Measurements from ENCODE around the gene RNF166.

RNF166 gene

GRCh38 chr16:88662222-88662842, 43.9 kb downstream of the RNF166 start:
- DNase-seq (ENCODE audit: low read depth) = no peak
- in situ Hi-C loops (cut with HindIII; ENCODE audit: low sequenced_read_pairs) = no loop called here

GRCh38 chr16:88661468-88661867, 44.7 kb downstream of the RNF166 start:
- in situ Hi-C loops (cut with HindIII; ENCODE audit: low sequenced_read_pairs) = no loop called here
- no peak for DNase-seq (ENCODE audit: low read depth)
- H3K4me3 ChIP-seq (ENCODE audit: low read depth, low read length) = no peak overlapping the region
- TF ChIP-seq CTCF (IDR thresholded peaks at IDR 0.05; ENCODE audit: low read depth, low read length, missing control alignments) = no peak

More at GRCh38 chr16:88662222-88662842, 43.9 kb downstream of the RNF166 start:
- H3K4me3 ChIP-seq (ENCODE audit: low read depth, low read length) = peak overlapping the region; percentile 96
- no peak for TF ChIP-seq CTCF (IDR thresholded peaks at IDR 0.05; ENCODE audit: low read depth, low read length, missing control alignments)

GRCh38 chr16:88659160-88659559, 47.0 kb downstream of the RNF166 start:
- no peak for TF ChIP-seq CTCF (IDR thresholded peaks at IDR 0.05; ENCODE audit: low read depth, low read length, missing control alignments)
- DNase-seq (ENCODE audit: low read depth) = no peak
- H3K4me3 ChIP-seq (ENCODE audit: low read depth, low read length) = no peak overlapping the region
- in situ Hi-C loops (cut with HindIII; ENCODE audit: low sequenced_read_pairs) = no loop called here

GRCh38 chr16:88658714-88659113, 47.5 kb downstream of the RNF166 start:
- DNase-seq (ENCODE audit: low read depth) = no peak
- in situ Hi-C loops (cut with HindIII; ENCODE audit: low sequenced_read_pairs) = no loop called here
- no peak for TF ChIP-seq CTCF (IDR thresholded peaks at IDR 0.05; ENCODE audit: low read depth, low read length, missing control alignments)
- no peak overlapping the region for H3K4me3 ChIP-seq (ENCODE audit: low read depth, low read length)

- no peak for DNase-seq (ENCODE audit: low read depth)
- in situ Hi-C loops (cut with HindIII; ENCODE audit: low sequenced_read_pairs) = no loop called here
- no peak overlapping the region for H3K4me3 ChIP-seq (ENCODE audit: low read depth, low read length)
- TF ChIP-seq CTCF (IDR thresholded peaks at IDR 0.05; ENCODE audit: low read depth, low read length, missing control alignments) = no peak
Measured at GRCh38 chr16:88657371-88657770, 48.8 kb downstream of the RNF166 start.

- H3K4me3 ChIP-seq (ENCODE audit: low read depth, low read length) = no peak overlapping the region
- no peak for TF ChIP-seq CTCF (IDR thresholded peaks at IDR 0.05; ENCODE audit: low read depth, low read length, missing control alignments)
- in situ Hi-C loops (cut with HindIII; ENCODE audit: low sequenced_read_pairs) = no loop called here
- no peak for DNase-seq (ENCODE audit: low read depth)
Measured at GRCh38 chr16:88656291-88656980, 49.8 kb downstream of the RNF166 start.
